ENCODE measurements around the gene HDAC2.

- TF ChIP-seq CTCF (IDR thresholded peaks at IDR 0.05) (no peak), POLR2A (IDR thresholded peaks at IDR 0.05) (no peak)
Measured at GRCh38 chr6:113939825-113940224, 31.1 kb downstream of the HDAC2 start.

All from esophagus squamous epithelium (tissue), 4 donors.